NCI-H146 treated with DMSO at 0.1 percent for 48 hours (cell line): Measurements from ENCODE around the gene CRYBG2.
"Not testable (repeated sequence)": the region's sequence is repeated elsewhere in the genome, so short reads cannot be mapped to it uniquely, and the experiment has no call there.

Experiments
- DNase-seq: peaks from one replicate; lab custom pipeline; 2025; ENCODE audit not compliant: unreplicated experiment; lab: John Stamatoyannopoulos, UW

Gene CRYBG2

GRCh38 chr1:26296340-26297056 lies 57.4 kb downstream of the CRYBG2 start:
- no peak for DNase-seq

- DNase-seq: no peak
Measured at GRCh38 chr1:26295194-26296138, 58.5 kb downstream of the CRYBG2 start.

GRCh38 chr1:26293911-26294463 lies 59.9 kb downstream of the CRYBG2 start:
- DNase-seq: no peak

- DNase-seq: not testable (repeated sequence)
Measured at GRCh38 chr1:26292735-26293134, 61.2 kb downstream of the CRYBG2 start.

- no peak for DNase-seq
Measured at GRCh38 chr1:26291939-26292338, 62.0 kb downstream of the CRYBG2 start.

- DNase-seq: no peak
Measured at GRCh38 chr1:26291433-26291832, 62.5 kb downstream of the CRYBG2 start.

- DNase-seq: no peak
Measured at GRCh38 chr1:26290882-26291261, 63.1 kb downstream of the CRYBG2 start.

GRCh38 chr1:26290122-26290881 lies 63.6 kb downstream of the CRYBG2 start:
- no peak for DNase-seq

- DNase-seq: no peak
Measured at GRCh38 chr1:26289158-26290059, 64.5 kb downstream of the CRYBG2 start.

- DNase-seq: no peak
Measured at GRCh38 chr1:26288311-26288941, 65.5 kb downstream of the CRYBG2 start.

GRCh38 chr1:26287811-26288210 lies 66.1 kb downstream of the CRYBG2 start:
- DNase-seq: no peak

- DNase-seq: no peak
Measured at GRCh38 chr1:26287033-26287711, 66.8 kb downstream of the CRYBG2 start.

- no peak for DNase-seq
Measured at GRCh38 chr1:26286064-26286416, 67.9 kb downstream of the CRYBG2 start.

GRCh38 chr1:26285366-26286063 lies 68.4 kb downstream of the CRYBG2 start:
- no peak for DNase-seq

GRCh38 chr1:26284597-26285347 lies 69.2 kb downstream of the CRYBG2 start:
- no peak for DNase-seq

- no peak for DNase-seq
Measured at GRCh38 chr1:26283871-26284596, 69.9 kb downstream of the CRYBG2 start.

GRCh38 chr1:26283279-26283853 lies 70.6 kb downstream of the CRYBG2 start:
- DNase-seq: no peak
